ENCODE data around the gene VWA3B.

The VWA3B gene

DNA sequence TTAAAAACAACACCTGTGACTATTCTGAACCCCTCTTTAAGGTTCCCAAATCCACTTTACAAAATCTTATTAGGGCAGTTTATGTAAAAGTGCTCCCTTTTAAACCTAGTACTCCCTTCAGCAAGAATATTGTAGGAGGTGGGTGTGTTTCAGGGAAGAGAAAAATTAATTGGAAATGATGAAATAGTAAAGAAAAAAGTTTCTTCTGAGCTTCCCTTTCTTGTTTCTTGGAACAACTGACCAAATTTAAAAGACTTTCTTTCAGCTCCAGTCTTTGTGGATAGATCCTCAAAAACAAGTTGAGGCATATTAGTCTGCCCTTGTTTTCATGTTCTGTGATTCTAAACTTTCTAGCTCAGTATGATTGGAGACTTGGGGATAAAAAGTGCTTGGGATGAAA, 3.0 kb downstream of the VWA3B start:
- Histone ChIP-seq H3K27me3 (peaks cover 2% of the 10 kb centered on the region), H3K4me3 (ENCODE audit: low read depth in 1 of 2, low read length in 1 of 2) (no peak overlapping the region), H3K4me1 (ENCODE audit: control insufficient read depth in 1 of 2, insufficient read depth in 1 of 2, low read depth in 1 of 2, low read length in 1 of 2) (peaks cover 68 to 70% of the 10 kb centered on the region in 2 experiments), H3K9me3 (no peaks in the 10 kb centered on the region), H3K36me3 (no peaks in the 10 kb centered on the region), H3K27ac (peak overlapping the region; percentile 76)
- no peak for TF ChIP-seq CTCF (IDR thresholded peaks at IDR 0.05)

DNA sequence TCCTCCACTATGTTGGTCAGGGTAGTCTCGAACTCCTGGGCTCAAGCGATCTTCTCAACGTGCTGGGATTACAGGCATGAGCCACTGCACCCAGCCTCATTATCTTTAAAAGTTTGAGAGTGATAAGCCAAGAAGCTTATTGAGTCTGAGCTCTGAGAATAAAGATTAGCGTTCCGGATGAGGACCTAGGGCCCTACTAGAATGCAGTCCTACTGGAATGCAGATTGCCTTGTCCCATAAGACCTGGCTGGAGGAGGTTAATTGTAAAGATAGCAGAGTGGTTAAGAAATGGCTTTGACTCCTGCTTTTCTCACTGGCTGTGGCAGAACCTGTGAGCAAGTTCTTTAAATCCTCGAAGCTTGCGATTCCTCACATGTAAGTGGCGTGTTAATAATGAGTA, 4.0 kb downstream of the VWA3B start:
- Histone ChIP-seq H3K4me3 (ENCODE audit: low read depth in 1 of 2, low read length in 1 of 2) (peak overlapping the region in 1 of 2 experiments; percentile 23), H3K9me3 (no peaks in the 10 kb centered on the region), H3K27me3 (no peaks in the 10 kb centered on the region), H3K27ac (peak overlapping the region; percentile 76), H3K36me3 (no peaks in the 10 kb centered on the region), H3K4me1 (ENCODE audit: control insufficient read depth in 1 of 2, insufficient read depth in 1 of 2, low read depth in 1 of 2, low read length in 1 of 2) (peaks cover 68 to 70% of the 10 kb centered on the region in 2 experiments)
- no peak for TF ChIP-seq CTCF (IDR thresholded peaks at IDR 0.05)

- no peaks in the 10 kb centered on the region for H3K9me3 ChIP-seq
- TF ChIP-seq CTCF (IDR thresholded peaks at IDR 0.05) = no peak
Measured at GRCh38 chr2:98091738-98092137, 4.8 kb downstream of the VWA3B start.

DNA sequence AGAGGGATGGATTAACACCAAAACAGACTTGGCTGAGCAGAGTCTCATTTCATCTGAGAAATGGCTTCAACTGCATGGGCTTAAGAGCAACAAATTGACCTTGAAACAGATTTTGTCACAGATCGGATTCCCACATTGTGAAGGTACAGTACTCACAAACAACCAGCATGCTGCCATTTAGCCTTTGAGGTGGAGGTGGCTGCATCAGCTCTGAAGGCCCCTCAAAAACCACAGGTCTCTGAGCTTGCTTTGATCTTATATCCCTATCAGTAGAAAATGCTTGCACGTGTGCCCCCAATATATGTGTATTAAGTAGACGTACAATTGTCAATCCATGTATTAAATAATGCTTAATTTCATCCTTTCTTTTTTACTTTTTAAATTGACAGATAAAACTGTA, 6.2 kb downstream of the VWA3B start:
- Histone ChIP-seq H3K27ac (no peak overlapping the region), H3K4me1 (ENCODE audit: control insufficient read depth in 1 of 2, insufficient read depth in 1 of 2, low read depth in 1 of 2, low read length in 1 of 2) (peaks cover 48% of the 10 kb centered on the region in 2 experiments), H3K36me3 (no peaks in the 10 kb centered on the region), H3K27me3 (no peaks in the 10 kb centered on the region), H3K9me3 (no peaks in the 10 kb centered on the region), H3K4me3 (ENCODE audit: low read depth in 1 of 2, low read length in 1 of 2) (no peak overlapping the region)
- no peak for TF ChIP-seq CTCF (IDR thresholded peaks at IDR 0.05)

More at GRCh38 chr2:98091738-98092137, 4.8 kb downstream of the VWA3B start:
- H3K36me3 ChIP-seq = no peaks in the 10 kb centered on the region
- no peaks in the 10 kb centered on the region for H3K27me3 ChIP-seq
- peaks cover 61 to 62% of the 10 kb centered on the region in 2 experiments for H3K4me1 ChIP-seq (ENCODE audit: control insufficient read depth in 1 of 2, insufficient read depth in 1 of 2, low read depth in 1 of 2, low read length in 1 of 2)
- peak overlapping the region; percentile 76 for H3K27ac ChIP-seq
- peak overlapping the region in 1 of 2 experiments; percentile 23 for H3K4me3 ChIP-seq (ENCODE audit: low read depth in 1 of 2, low read length in 1 of 2)

DNA sequence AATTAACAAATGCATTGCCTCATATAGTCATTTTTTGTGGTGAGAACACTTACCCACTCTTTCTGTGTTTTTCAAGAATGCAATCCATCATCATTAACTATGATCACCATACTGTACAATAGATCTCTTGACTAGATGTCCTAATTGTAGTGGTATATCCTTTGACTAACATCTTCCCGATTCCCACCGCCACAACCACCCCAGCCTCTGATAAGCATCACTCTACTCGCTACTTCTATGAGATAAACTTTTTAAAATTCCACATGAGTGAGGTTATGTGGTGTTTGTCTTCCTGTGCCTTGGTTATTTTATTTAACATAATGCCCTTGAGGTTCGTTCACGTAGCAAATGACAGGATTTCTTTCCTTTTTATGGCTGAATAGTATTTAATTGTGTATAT, 6.6 kb downstream of the VWA3B start:
- no peaks in the 10 kb centered on the region for H3K27me3 ChIP-seq
- H3K36me3 ChIP-seq = no peaks in the 10 kb centered on the region
- H3K27ac ChIP-seq = no peak overlapping the region
- peaks cover 43 to 44% of the 10 kb centered on the region in 2 experiments for H3K4me1 ChIP-seq (ENCODE audit: control insufficient read depth in 1 of 2, insufficient read depth in 1 of 2, low read depth in 1 of 2, low read length in 1 of 2)
- no peaks in the 10 kb centered on the region for H3K9me3 ChIP-seq
- TF ChIP-seq CTCF (IDR thresholded peaks at IDR 0.05) = no peak
- H3K4me3 ChIP-seq (ENCODE audit: low read depth in 1 of 2, low read length in 1 of 2) = no peak overlapping the region

Measured in neutrophil (primary cell).